ENCODE measurements around the gene LIPT2.

LIPT2 gene

DNA sequence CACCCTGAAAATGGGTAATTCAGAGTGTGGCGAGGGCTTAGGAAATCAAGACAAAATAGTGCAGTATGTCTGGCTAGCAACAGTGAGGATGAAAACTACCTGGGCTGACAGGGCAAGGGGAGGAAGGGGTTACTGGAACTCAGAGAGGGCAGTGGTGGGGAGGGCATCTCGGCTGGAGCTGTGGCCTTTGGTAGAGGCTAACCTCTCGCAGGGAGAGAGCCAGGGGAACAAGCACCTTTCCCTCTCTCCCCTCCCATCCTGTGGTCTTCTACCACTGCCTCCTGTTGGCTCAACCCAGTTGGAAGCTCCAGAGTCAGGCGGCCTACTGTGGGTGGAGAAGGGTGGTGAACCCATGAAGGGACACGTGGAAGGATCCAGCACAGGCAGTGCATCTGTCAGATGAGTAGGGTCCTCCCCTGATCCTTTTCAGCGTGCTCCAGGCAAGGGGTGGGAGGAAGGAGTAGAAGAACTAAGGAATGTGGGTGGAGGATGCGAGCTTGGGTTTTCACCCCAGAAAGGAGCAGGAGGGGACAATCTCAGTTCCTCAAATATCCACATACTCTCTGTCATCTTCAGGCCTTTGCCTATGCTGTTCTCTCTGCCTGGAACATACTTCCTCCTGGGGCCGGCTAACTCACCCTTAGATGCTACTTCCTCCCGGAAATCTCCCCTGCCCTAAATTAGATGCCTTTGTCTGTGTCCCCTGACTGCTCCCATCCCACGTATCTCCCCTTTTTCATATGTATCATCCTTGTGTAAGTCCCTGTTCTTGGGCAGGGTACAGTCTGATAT lies 19.9 kb downstream of the LIPT2 start:
- ChIA-PET CTCF (interaction anchor here (0.6 kb wide), 1 partner anchor 206 kb away, joined by 7 read pairs; no protein-coding TSS in a partner anchor), POLR2A (interaction anchor here (1.9 kb wide), 1 partner anchor 19 kb away, joined by 8 read pairs; no protein-coding TSS in a partner anchor)
- DNase-seq (ENCODE audit: extremely low spot score): no peak
- no peak for TF ChIP-seq CTBP1 (IDR thresholded peaks at IDR 0.05; ENCODE audit: borderline replicate concordance)
- no peak for TF ChIP-seq ELF4 (IDR thresholded peaks at IDR 0.05)
- TF ChIP-seq NFRKB (IDR thresholded peaks at IDR 0.05): no peak
- TF ChIP-seq SUZ12 (IDR thresholded peaks at IDR 0.05): no peak

- TF ChIP-seq L3MBTL2 (conservative IDR thresholded peaks at IDR 0.05) (no peak), CTBP1 (IDR thresholded peaks at IDR 0.05; ENCODE audit: borderline replicate concordance) (no peak), BHLHE40 (IDR thresholded peaks at IDR 0.05; ENCODE audit: borderline replicate concordance) (no peak), SUZ12 (IDR thresholded peaks at IDR 0.05) (no peak), FOXA1 (IDR thresholded peaks at IDR 0.05) (no peak), HDGF (IDR thresholded peaks at IDR 0.05; ENCODE audit: borderline replicate concordance) (no peak), FOXM1 (IDR thresholded peaks at IDR 0.05; ENCODE audit: borderline replicate concordance) (no peak), ELF4 (IDR thresholded peaks at IDR 0.05) (no peak), LEF1 (IDR thresholded peaks at IDR 0.05; ENCODE audit: borderline replicate concordance) (no peak), NFRKB (IDR thresholded peaks at IDR 0.05) (no peak), TARDBP (IDR thresholded peaks at IDR 0.05) (no peak), ARNT (IDR thresholded peaks at IDR 0.05) (no peak), PKNOX1 (IDR thresholded peaks at IDR 0.05) (no peak), ZNF384 (IDR thresholded peaks at IDR 0.05) (no peak), FOXK2 (IDR thresholded peaks at IDR 0.05) (no peak), SP1 (IDR thresholded peaks at IDR 0.05) (no peak)
- POLR2A ChIA-PET: interaction anchor here (1.1 to 2.6 kb wide), 2 partner anchors 22 to 120 kb away, joined by 3 to 11 read pairs; partner anchors contain the start of genes LIPT2 and POLD3
- no peak for DNase-seq (ENCODE audit: extremely low spot score)
- CTCF ChIA-PET: no interaction called here
Observed at GRCh38 chr11:74471668-74472429, 21.7 kb downstream of the LIPT2 start.

- ChIA-PET POLR2A (interaction anchor here (2.6 kb wide), 1 partner anchor 22 kb away, joined by 11 read pairs; the partner anchor contains the start of gene LIPT2), CTCF (no interaction called here)
- no peak for TF ChIP-seq TARDBP (IDR thresholded peaks at IDR 0.05)
- no peak for DNase-seq (ENCODE audit: extremely low spot score)
Observed at GRCh38 chr11:74471037-74471436, 22.5 kb downstream of the LIPT2 start.

GRCh38 chr11:74470526-74470925 lies 23.0 kb downstream of the LIPT2 start:
- ChIA-PET POLR2A (interaction anchor here (2.6 kb wide), 1 partner anchor 23 kb away, joined by 11 read pairs; the partner anchor contains the start of gene LIPT2), CTCF (no interaction called here)
- TF ChIP-seq NFRKB (IDR thresholded peaks at IDR 0.05): no peak
- no peak for DNase-seq (ENCODE audit: extremely low spot score)

GRCh38 chr11:74468936-74469335 lies 24.6 kb downstream of the LIPT2 start:
- no peak for TF ChIP-seq LEF1 (IDR thresholded peaks at IDR 0.05; ENCODE audit: borderline replicate concordance)
- no peak for TF ChIP-seq ARNT (IDR thresholded peaks at IDR 0.05)
- TF ChIP-seq SP1 (IDR thresholded peaks at IDR 0.05): no peak
- no peak for TF ChIP-seq FOXM1 (IDR thresholded peaks at IDR 0.05; ENCODE audit: borderline replicate concordance)
- no peak for TF ChIP-seq BHLHE40 (IDR thresholded peaks at IDR 0.05; ENCODE audit: borderline replicate concordance)
- TF ChIP-seq SUZ12 (IDR thresholded peaks at IDR 0.05): no peak
- TF ChIP-seq HDGF (IDR thresholded peaks at IDR 0.05; ENCODE audit: borderline replicate concordance): no peak
- no peak for TF ChIP-seq NFRKB (IDR thresholded peaks at IDR 0.05)
- TF ChIP-seq ZNF384 (IDR thresholded peaks at IDR 0.05): no peak
- TF ChIP-seq TARDBP (IDR thresholded peaks at IDR 0.05): no peak
- TF ChIP-seq CTBP1 (IDR thresholded peaks at IDR 0.05; ENCODE audit: borderline replicate concordance): no peak
- TF ChIP-seq PKNOX1 (IDR thresholded peaks at IDR 0.05): no peak
- TF ChIP-seq L3MBTL2 (conservative IDR thresholded peaks at IDR 0.05): no peak
- no peak for TF ChIP-seq FOXA1 (IDR thresholded peaks at IDR 0.05)
- no peak for TF ChIP-seq ELF4 (IDR thresholded peaks at IDR 0.05)
- TF ChIP-seq FOXK2 (IDR thresholded peaks at IDR 0.05): no peak
- ChIA-PET POLR2A (interaction anchor here (2.6 kb wide), 1 partner anchor 25 kb away, joined by 11 read pairs; the partner anchor contains the start of gene LIPT2), CTCF (no interaction called here)
- no peak for DNase-seq (ENCODE audit: extremely low spot score)

DNA sequence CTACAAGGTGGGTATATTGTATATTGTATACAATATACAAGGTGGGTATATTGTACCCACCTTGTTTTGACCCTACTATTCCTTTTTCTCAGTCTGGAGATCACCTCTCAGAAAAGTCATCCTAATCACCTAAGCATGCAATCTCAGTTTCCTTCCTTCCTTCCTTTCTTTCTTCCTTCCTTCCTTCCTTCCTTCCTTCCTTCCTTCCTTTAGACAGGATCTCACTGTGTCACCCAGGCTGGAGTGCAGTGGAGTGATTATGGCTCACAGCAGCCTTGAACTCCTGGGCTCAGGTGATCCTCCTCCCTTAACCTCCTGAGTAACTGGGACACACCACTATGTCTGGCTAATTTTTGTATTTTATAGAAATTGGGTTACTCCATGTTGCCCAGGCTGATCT lies 25.0 kb downstream of the LIPT2 start:
- DNase-seq (ENCODE audit: extremely low spot score): no peak
- TF ChIP-seq SP1 (IDR thresholded peaks at IDR 0.05): no peak
- no peak for TF ChIP-seq ELF4 (IDR thresholded peaks at IDR 0.05)
- TF ChIP-seq PKNOX1 (IDR thresholded peaks at IDR 0.05): no peak
- TF ChIP-seq TARDBP (IDR thresholded peaks at IDR 0.05): no peak
- TF ChIP-seq FOXM1 (IDR thresholded peaks at IDR 0.05; ENCODE audit: borderline replicate concordance): no peak
- TF ChIP-seq BHLHE40 (IDR thresholded peaks at IDR 0.05; ENCODE audit: borderline replicate concordance): no peak
- TF ChIP-seq CTBP1 (IDR thresholded peaks at IDR 0.05; ENCODE audit: borderline replicate concordance): no peak
- no peak for TF ChIP-seq NFRKB (IDR thresholded peaks at IDR 0.05)
- no peak for TF ChIP-seq ARNT (IDR thresholded peaks at IDR 0.05)
- no peak for TF ChIP-seq ZNF384 (IDR thresholded peaks at IDR 0.05)
- no peak for TF ChIP-seq LEF1 (IDR thresholded peaks at IDR 0.05; ENCODE audit: borderline replicate concordance)
- TF ChIP-seq L3MBTL2 (conservative IDR thresholded peaks at IDR 0.05): no peak
- TF ChIP-seq SUZ12 (IDR thresholded peaks at IDR 0.05): no peak
- TF ChIP-seq FOXK2 (IDR thresholded peaks at IDR 0.05): no peak
- TF ChIP-seq HDGF (IDR thresholded peaks at IDR 0.05; ENCODE audit: borderline replicate concordance): no peak
- no peak for TF ChIP-seq FOXA1 (IDR thresholded peaks at IDR 0.05)
- POLR2A ChIA-PET: no interaction called here
- CTCF ChIA-PET: no interaction called here
